GM12891 (cell line): ENCODE results near the gene ANKRD44.

ENCODE experiments used
- POLR2A ChIP-seq: IDR thresholded peaks from 2 replicates; pipeline ENCODE4 v1.6.1; 2011; ENCODE audit warnings: low read depth, low read length, control low read depth
- POLR2AphosphoS5 ChIP-seq: IDR thresholded peaks from 2 replicates; pipeline ENCODE4 v1.6.1; 2011; ENCODE audit warnings: low read depth, low read length, control low read depth

DNA sequence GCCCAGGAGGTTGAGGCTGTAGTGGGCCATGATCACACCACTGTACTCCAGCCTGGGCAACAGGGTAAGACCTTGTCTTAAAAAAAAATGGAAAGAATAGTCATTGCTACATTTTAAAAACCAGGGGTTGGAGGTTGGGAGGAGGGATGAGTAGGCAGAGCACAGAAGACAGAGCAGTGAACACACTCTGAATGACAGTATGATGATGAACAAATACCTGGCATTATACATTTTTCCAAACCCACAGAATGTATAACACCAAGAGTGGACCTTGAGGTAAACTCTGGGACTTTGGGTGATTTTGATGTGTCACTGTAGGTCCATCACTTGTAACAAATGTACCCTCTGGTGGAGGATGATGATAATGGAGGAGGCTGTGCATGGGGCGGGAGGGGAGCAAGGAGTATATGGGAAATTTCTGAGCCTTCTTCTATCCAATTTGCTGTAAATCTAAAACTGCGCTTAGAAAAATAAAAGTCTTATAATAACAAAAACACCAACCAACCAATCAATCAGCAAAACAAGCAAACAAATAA is 272.6 kb downstream of the ANKRD44 start:
- TF ChIP-seq POLR2A (no peak), POLR2AphosphoS5 (no peak)
